ENCODE results near the gene ARHGAP9. TPM values are rescaled to one million over a fixed set of nuclear protein-coding genes. Genes with fewer than 3 reads are reported as not detected.

Gene ARHGAP9
- total RNA-seq, 1 experiment from 2014 or later, result 3.6 TPM

DNA sequence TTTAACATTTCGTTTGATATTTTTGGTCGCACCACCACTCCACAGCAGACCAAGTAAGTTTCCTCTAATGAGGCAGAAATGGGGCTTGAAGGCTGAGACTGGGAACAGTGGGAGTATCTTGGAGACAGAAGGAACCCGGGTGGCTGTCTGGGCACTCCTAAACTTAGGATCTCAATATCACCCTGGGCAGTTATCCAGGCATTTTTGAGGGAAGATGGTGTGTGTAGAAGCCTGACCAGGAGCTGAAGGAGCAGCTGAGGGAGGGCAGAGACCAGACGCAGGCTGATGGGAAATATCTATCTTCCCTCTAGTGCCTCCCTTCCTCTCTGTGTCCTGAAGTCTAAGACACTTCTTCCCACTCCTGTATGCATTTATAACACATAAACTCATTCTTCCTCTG lies 18.9 kb upstream of the ARHGAP9 start:
- H3K27ac Mint-ChIP-seq, result no peak overlapping the region
- TF ChIP-seq IRF2 (CRISPR knock-in tag; IDR thresholded peaks at IDR 0.05; ENCODE audit: borderline replicate concordance, low read depth), result no peak
- TF ChIP-seq, protein P1, sequence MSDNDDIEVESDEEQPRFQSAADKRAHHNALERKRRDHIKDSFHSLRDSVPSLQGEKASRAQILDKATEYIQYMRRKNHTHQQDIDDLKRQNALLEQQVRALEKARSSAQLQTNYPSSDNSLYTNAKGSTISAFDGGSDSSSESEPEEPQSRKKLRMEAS (CRISPR knock-in tag; IDR thresholded peaks at IDR 0.05), result no peak
- TF ChIP-seq ZNF219 (CRISPR knock-in tag; IDR thresholded peaks at IDR 0.05; ENCODE audit: borderline replicate concordance), result no peak
- TF ChIP-seq, protein P2, sequence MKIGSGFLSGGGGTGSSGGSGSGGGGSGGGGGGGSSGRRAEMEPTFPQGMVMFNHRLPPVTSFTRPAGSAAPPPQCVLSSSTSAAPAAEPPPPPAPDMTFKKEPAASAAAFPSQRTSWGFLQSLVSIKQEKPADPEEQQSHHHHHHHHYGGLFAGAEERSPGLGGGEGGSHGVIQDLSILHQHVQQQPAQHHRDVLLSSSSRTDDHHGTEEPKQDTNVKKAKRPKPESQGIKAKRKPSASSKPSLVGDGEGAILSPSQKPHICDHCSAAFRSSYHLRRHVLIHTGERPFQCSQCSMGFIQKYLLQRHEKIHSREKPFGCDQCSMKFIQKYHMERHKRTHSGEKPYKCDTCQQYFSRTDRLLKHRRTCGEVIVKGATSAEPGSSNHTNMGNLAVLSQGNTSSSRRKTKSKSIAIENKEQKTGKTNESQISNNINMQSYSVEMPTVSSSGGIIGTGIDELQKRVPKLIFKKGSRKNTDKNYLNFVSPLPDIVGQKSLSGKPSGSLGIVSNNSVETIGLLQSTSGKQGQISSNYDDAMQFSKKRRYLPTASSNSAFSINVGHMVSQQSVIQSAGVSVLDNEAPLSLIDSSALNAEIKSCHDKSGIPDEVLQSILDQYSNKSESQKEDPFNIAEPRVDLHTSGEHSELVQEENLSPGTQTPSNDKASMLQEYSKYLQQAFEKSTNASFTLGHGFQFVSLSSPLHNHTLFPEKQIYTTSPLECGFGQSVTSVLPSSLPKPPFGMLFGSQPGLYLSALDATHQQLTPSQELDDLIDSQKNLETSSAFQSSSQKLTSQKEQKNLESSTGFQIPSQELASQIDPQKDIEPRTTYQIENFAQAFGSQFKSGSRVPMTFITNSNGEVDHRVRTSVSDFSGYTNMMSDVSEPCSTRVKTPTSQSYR (CRISPR knock-in tag; IDR thresholded peaks at IDR 0.05), result no peak
- TF ChIP-seq ZNF121 (CRISPR knock-in tag; IDR thresholded peaks at IDR 0.05), result no peak
- no peak for TF ChIP-seq ZNF317 (CRISPR knock-in tag; IDR thresholded peaks at IDR 0.05; ENCODE audit: borderline replicate concordance, low read depth)
- no peak for TF ChIP-seq ERG (CRISPR knock-in tag; IDR thresholded peaks at IDR 0.05)

GRCh38 chr12:57498132-57498502 lies 18.5 kb upstream of the ARHGAP9 start:
- no peak overlapping the region for H3K27ac Mint-ChIP-seq
- no peaks in the 10 kb centered on the region for H3K4me1 Mint-ChIP-seq
- CTCF ChIA-PET, result interaction anchor here (0.7 to 1.0 kb wide), 2 partner anchors 14 to 40 kb away, joined by 4 to 5 read pairs; no protein-coding TSS in a partner anchor
- TF ChIP-seq MLX (CRISPR knock-in tag; IDR thresholded peaks at IDR 0.05), result no peak
- TF ChIP-seq, protein P3, sequence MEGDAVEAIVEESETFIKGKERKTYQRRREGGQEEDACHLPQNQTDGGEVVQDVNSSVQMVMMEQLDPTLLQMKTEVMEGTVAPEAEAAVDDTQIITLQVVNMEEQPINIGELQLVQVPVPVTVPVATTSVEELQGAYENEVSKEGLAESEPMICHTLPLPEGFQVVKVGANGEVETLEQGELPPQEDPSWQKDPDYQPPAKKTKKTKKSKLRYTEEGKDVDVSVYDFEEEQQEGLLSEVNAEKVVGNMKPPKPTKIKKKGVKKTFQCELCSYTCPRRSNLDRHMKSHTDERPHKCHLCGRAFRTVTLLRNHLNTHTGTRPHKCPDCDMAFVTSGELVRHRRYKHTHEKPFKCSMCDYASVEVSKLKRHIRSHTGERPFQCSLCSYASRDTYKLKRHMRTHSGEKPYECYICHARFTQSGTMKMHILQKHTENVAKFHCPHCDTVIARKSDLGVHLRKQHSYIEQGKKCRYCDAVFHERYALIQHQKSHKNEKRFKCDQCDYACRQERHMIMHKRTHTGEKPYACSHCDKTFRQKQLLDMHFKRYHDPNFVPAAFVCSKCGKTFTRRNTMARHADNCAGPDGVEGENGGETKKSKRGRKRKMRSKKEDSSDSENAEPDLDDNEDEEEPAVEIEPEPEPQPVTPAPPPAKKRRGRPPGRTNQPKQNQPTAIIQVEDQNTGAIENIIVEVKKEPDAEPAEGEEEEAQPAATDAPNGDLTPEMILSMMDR (IDR thresholded peaks at IDR 0.05), result peak; percentile 16; the same call in 1 of the 2 replicates
- TF ChIP-seq GABPB1 (CRISPR knock-in tag; IDR thresholded peaks at IDR 0.05), result no peak
- TF ChIP-seq ZNF138 (CRISPR knock-in tag; conservative IDR thresholded peaks at IDR 0.05), result no peak
- peak; percentile 90 for ATAC-seq
- H3K4me3 Mint-ChIP-seq, result no peak overlapping the region
- no peaks in the 10 kb centered on the region for H3K27me3 Mint-ChIP-seq (ENCODE audit: low read depth)
- peak; percentile 55 for DNase-seq (ENCODE audit: low spot score)
- peaks cover 5% of the 10 kb centered on the region; the same call in 1 of the 2 replicates for H3K9me3 Mint-ChIP-seq
- POLR2A ChIA-PET, result no interaction called here
- peaks cover 84% of the 10 kb centered on the region for H3K36me3 Mint-ChIP-seq

More for the DNA sequence above, 18.9 kb upstream of the ARHGAP9 start:
- Mint-ChIP-seq H3K27me3 (ENCODE audit: low read depth) (no peaks in the 10 kb centered on the region), H3K4me3 (no peak overlapping the region), H3K9me3 (peaks cover 5% of the 10 kb centered on the region; the same call in 1 of the 2 replicates), H3K4me1 (no peaks in the 10 kb centered on the region), H3K36me3 (peaks cover 89% of the 10 kb centered on the region)
- ATAC-seq (no peak), DNase-seq (ENCODE audit: low spot score) (no peak)
- CTCF ChIA-PET, result interaction anchor here (1.0 kb wide), 1 partner anchor 14 kb away, joined by 5 read pairs; no protein-coding TSS in a partner anchor
- POLR2A ChIA-PET, result no interaction called here

GRCh38 chr12:57497223-57498131 lies 17.8 kb upstream of the ARHGAP9 start:
- TF ChIP-seq E2F5 (CRISPR knock-in tag; IDR thresholded peaks at IDR 0.05), result no peak
- TF ChIP-seq TP53 (CRISPR knock-in tag; IDR thresholded peaks at IDR 0.05), result no peak
- 0 out of 2 replicates have a peak, but pooled peaks have one; percentile 13 for TF ChIP-seq NFATC4 (CRISPR knock-in tag; IDR thresholded peaks at IDR 0.05)
- 0 out of 2 replicates have a peak, but pooled peaks have one; percentile 19 for TF ChIP-seq ARID4B (CRISPR knock-in tag; IDR thresholded peaks at IDR 0.05; ENCODE audit: borderline replicate concordance)
- ChIA-PET POLR2A (no interaction called here), CTCF (interaction anchor here (0.7 to 1.0 kb wide), 2 partner anchors 15 to 39 kb away, joined by 4 to 5 read pairs; no protein-coding TSS in a partner anchor)
- Mint-ChIP-seq H3K36me3 (peaks cover 85% of the 10 kb centered on the region), H3K9me3 (peaks cover 11% of the 10 kb centered on the region), H3K27ac (peak overlapping the region; percentile 44), H3K4me3 (no peak overlapping the region), H3K4me1 (no peaks in the 10 kb centered on the region), H3K27me3 (ENCODE audit: low read depth) (no peaks in the 10 kb centered on the region)
- peak; percentile 31 for ATAC-seq
- no peak for DNase-seq (ENCODE audit: low spot score)
